NCI-H128 (cell line): ENCODE results near the gene KLF6.

Source experiments
- DNase-seq: peaks from one replicate; lab custom pipeline; 2025; ENCODE audit not compliant: unreplicated experiment; lab: John Stamatoyannopoulos, UW

The KLF6 gene

DNA sequence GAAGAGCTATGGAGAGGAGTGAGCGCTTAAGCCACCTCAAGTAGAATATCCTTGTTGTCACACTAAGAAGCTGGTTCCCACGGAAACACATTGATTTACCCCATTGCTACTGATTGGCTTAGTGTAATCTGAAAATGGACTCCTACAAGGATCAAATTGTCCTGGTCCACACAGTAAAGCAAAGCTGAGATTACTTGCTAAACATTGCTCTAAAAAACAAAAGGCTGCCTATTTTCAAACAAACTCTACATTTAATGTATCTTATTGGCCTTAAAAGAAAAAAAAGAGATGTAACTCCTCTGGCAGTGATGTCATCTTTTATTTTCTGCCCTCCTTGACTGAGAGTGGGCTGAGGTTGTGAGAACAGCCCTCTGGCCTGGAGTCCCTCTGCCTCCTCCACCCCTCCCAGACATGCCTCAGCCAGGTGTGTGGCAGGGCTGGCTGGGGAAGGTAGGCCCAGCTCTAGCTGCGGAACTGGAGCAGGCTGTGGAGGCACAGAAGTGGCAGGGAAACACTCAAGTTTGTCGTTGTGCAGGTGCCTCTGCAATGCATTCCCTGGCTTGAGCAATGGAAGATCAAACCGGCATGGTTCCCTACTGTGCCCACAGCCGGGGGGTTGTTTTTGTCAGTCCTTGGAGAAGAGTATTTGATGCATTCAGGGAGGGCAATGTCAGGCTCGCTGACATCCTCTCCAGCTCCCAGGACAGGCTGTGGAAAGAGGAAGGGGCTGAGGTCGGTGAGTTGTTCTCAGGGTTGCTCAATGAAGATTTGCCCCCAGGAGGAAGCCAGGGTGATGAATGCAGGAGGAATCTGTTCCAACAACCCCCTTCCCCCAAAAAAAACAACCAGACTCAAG lies 9.1 kb downstream of the KLF6 start:
- no peak for DNase-seq

- DNase-seq: no peak
These were observed 10.0 kb downstream of the KLF6 start for GRCh38 chr10:3774814-3775695.

DNA sequence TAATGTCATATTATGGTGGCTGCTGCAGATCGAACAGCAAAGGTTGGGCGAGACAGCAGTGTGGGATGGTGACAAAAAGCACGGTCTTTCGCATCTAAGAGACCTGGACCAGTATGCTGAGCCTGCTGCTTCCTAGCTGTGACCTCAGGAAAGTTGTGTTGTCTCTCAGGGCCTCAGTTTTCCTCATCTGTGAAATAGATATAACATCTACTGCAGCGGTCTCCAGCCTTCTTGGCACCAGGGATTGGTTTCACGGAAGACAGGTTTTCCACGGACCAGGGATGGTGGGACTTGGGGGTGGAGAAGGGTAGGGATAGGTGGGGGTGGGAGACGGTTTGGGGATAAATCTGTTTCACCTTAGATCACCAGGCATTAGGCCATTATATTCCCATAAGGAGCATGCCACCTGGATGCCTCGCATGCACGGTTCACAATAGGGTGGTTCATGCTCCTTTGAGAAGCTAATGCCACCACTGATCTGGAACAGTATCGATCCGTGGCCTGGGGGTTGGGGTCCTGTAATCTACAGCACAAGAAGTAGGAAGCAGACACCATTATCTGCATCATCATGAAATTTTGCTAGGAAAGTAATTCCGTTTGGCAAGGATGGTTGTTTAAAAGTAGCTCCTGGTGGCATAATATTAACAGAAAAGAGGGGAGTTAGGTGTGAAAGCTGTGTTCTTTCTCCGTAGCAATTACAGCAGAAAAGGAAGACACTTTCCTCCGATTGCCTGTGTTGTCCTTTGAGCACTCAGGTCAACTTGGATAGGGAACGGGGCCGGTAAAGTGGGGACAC lies 10.8 kb downstream of the KLF6 start:
- no peak for DNase-seq

DNA sequence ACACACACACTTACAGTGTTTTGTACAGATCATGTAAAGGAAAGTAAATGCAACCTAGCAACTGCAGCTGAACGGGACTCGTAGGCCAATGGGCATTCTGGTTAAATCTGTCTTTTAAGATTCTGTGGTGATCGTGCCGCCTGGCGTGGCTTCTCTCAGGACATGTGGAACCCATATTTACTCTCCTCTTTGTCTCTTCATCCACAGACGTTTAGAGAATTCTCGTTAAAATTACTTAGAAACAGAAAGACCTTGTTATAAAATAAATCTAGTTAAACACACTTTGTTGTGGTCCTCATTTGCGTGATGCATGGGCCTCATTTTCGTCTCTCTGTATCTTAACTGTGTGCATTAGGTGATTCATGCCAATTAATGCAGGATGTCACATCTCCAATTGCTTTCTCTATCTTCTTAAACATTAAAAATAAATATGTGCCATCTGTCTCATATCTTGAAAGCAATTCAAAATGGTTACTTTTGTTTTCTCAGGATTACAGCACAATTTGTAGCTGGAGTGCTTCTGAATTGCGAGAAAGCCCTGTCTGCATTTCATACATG lies 11.5 kb downstream of the KLF6 start:
- no peak for DNase-seq

GRCh38 chr10:3772361-3773171 lies 12.4 kb downstream of the KLF6 start:
- DNase-seq: no peak

- no peak for DNase-seq
These were observed 14.3 kb downstream of the KLF6 start for GRCh38 chr10:3770611-3771110.

DNA sequence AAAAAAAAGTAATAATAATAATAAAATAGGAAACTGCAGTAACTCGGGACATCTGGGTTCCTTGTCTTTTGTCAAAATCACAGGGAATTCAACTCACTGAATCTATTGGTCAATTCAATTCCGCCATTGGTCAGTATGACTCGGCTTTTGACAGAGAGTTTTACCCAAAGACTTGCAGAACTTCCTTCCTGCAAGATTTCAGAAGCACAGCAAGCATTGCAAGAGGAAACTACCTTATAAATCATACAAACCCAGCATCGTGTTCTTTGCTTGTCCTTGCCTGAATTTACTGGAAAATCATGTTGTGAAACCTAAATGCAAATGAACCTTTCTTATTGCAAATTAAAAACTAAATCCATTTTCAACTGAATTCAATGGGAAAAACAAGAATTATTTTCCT lies 15.5 kb downstream of the KLF6 start:
- no peak for DNase-seq

DNA sequence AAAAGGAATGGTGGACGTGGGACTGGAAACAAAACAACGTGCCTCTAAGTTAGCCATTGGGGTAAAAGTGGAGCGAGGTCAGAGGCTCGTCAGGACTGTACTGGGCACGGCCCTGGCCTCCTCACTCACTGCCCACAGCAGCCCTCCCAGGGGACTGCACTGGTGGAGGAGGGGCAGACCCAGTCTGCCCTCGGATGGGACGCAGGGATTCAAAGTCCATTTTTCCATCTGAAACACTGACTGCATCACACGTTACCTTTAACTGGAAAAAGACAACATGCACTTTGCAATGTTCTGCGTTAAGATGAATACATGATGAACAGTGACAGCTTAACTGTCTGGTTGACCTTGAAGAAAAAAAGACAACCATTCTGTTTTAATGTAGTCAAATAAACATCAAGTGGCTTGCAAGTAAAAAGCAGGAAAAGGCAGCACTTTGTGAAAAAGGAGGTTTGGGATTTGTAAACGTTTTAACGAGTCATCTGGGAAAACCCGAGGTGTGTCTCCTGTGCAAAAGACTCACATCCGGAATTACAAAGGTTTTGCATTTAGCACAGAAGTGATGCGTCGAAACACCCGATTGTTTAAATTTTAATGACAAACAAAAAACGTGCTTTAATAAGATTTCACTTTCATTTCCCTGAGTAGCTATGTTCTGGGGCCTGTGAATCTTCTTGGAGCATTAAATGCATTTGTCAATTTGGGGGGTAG lies 18.8 kb downstream of the KLF6 start:
- DNase-seq: no peak

- DNase-seq: no peak
These were observed 19.9 kb downstream of the KLF6 start for GRCh38 chr10:3765146-3765545.

DNA sequence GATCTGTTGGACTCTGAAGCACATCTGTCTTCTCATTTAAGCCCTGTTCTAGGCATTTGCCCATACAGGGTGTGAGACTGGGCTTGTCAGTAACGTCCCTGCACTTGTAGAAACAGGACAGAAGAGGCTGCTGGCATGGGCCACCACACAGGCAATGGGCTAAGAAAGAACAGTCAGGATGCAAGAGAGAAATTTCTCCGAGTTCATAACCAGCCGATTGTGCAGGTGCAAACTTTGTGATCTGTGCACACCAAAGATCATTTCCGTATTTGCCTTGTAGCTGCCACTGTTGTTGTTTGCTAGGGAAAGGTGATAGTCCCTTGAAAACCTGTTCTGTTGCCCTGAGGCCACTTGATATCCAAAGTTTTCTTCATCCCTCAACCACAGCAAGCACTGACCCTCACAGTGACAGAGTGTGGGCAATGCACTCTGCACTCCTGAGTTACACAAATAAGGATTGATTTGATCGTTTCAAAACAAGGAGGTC lies 20.3 kb downstream of the KLF6 start:
- DNase-seq: no peak

GRCh38 chr10:3763852-3764625 lies 21.0 kb downstream of the KLF6 start:
- DNase-seq: no peak

- no peak for DNase-seq
These were observed 22.0 kb downstream of the KLF6 start for GRCh38 chr10:3763035-3763456.

GRCh38 chr10:3762309-3762708 lies 22.7 kb downstream of the KLF6 start:
- DNase-seq: no peak

GRCh38 chr10:3761904-3762303 lies 23.1 kb downstream of the KLF6 start:
- DNase-seq: no peak

DNA sequence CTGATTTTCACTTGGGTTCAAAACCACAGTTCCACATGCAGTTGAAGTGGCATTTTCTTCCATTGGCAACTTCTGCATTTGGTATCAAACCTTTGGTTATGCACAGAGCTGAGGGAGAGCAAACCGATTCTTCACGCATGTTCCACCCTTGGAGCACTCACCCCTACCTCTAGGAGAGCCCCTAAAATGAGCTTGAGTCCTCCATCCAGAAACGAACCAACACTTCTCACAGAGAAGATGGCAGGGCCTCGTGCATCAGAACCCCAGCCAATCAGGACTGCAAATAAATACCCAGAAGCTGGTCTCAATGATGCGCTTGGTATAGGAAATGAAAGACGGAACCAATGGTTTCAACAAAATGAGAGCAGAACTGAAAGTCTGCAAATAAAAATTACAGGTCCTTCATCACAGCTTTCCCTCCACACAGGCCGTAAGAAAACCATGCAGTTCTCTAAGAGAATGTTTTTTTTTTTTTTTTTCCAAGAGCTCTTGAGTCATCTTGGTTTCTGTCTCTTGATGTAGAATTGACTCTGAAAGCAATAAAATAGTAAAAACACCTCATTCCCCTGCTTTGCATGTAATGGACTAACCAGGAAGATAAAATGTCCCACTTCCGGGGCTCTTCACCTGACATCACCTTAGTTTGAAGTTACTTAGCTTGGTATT lies 23.9 kb downstream of the KLF6 start:
- no peak for DNase-seq

DNA sequence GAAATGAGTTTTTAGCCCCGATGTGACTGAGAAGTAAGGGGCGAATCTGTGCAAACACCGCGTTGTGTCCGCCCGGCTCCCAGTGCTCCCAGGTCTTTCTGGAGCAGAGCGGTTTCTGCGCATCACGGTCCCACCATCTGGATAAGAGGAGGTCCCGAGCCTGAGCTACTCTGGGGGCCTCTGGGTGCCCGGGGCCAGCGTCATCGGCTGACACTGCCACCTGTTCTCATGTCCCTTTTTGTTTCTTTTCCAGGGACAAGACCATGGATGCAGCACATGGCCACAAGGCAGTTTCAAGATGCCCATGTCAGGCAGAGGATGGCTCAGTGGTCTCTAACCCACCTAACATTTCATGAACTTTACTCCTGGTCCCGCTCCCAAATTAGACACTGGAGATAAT lies 24.9 kb downstream of the KLF6 start:
- DNase-seq: no peak

- no peak for DNase-seq
These were observed 25.6 kb downstream of the KLF6 start for GRCh38 chr10:3759397-3759796.

GRCh38 chr10:3758491-3758970 lies 26.5 kb downstream of the KLF6 start:
- no peak for DNase-seq
